HG03097 (cell line): Measurements from ENCODE around the gene RAMP3.
"Not testable (repeated sequence)": the region's sequence is repeated elsewhere in the genome, so short reads cannot be mapped to it uniquely, and the experiment has no call there.

Source experiments
- ATAC-seq: cut with Tn5 transposase; IDR thresholded peaks from one replicate; pipeline ENCODE4 v1.9.1; 2021; ENCODE audit not compliant: unreplicated experiment, low FRiP score

The RAMP3 gene

GRCh38 chr7:45130910-45131309 is 26.7 kb upstream of the RAMP3 start:
- ATAC-seq: no peak

- ATAC-seq: no peak
Measured at GRCh38 chr7:45131891-45132290, 25.7 kb upstream of the RAMP3 start.

GRCh38 chr7:45132708-45133320 is 24.8 kb upstream of the RAMP3 start:
- ATAC-seq: no peak

- ATAC-seq: no peak
Measured at GRCh38 chr7:45133352-45133751, 24.2 kb upstream of the RAMP3 start.

GRCh38 chr7:45133877-45134276 is 23.7 kb upstream of the RAMP3 start:
- ATAC-seq: no peak

GRCh38 chr7:45136106-45137060 is 21.2 kb upstream of the RAMP3 start:
- no peak for ATAC-seq

- no peak for ATAC-seq
Measured at GRCh38 chr7:45138433-45139267, 18.9 kb upstream of the RAMP3 start.

- ATAC-seq: no peak
Measured at GRCh38 chr7:45140827-45141226, 16.8 kb upstream of the RAMP3 start.

- ATAC-seq: no peak
Measured at GRCh38 chr7:45143616-45144015, 14.0 kb upstream of the RAMP3 start.

- ATAC-seq: no peak
Measured at GRCh38 chr7:45145881-45146280, 11.7 kb upstream of the RAMP3 start.

- ATAC-seq: no peak
Measured at GRCh38 chr7:45146531-45147379, 10.8 kb upstream of the RAMP3 start.

- ATAC-seq: no peak
Measured at GRCh38 chr7:45147858-45148652, 9.5 kb upstream of the RAMP3 start.

GRCh38 chr7:45148653-45148973 is 9.0 kb upstream of the RAMP3 start:
- no peak for ATAC-seq

- ATAC-seq: no peak
Measured at GRCh38 chr7:45149606-45150005, 8.0 kb upstream of the RAMP3 start.

GRCh38 chr7:45150199-45150598 is 7.4 kb upstream of the RAMP3 start:
- no peak for ATAC-seq

GRCh38 chr7:45151131-45151684 is 6.4 kb upstream of the RAMP3 start:
- no peak for ATAC-seq

GRCh38 chr7:45151967-45152366 is 5.6 kb upstream of the RAMP3 start:
- ATAC-seq: no peak

GRCh38 chr7:45153233-45153632 is 4.4 kb upstream of the RAMP3 start:
- ATAC-seq: no peak

- ATAC-seq: not testable (repeated sequence)
Measured at GRCh38 chr7:45153861-45154260, 3.7 kb upstream of the RAMP3 start.
